Colonic mucosa (tissue), 4 donors: Measurements from ENCODE around the gene NBAS. TPM values are rescaled to one million over a fixed set of nuclear protein-coding genes. Genes with fewer than 3 reads are reported as not detected.

Experiments
- DNase-seq: peaks from one replicate; pipeline ENCODE4 v3.0.0-alpha.2; 2020
- H3K27ac ChIP-seq: fragments of 200-600 bp; one replicate; pipeline ENCODE4 v1.8.0; 2021
- H3K27me3 ChIP-seq: fragments of 200-600 bp; one replicate; pipeline ENCODE4 v1.8.0; 2021
- H3K36me3 ChIP-seq: fragments of 200-600 bp; one replicate; pipeline ENCODE4 v1.8.0; 2021
- H3K4me1 ChIP-seq: fragments of 200-600 bp; one replicate; pipeline ENCODE4 v1.8.0; 2021; ENCODE audit warnings: mild to moderate bottlenecking
- H3K4me3 ChIP-seq: fragments of 200-600 bp; one replicate; pipeline ENCODE4 v1.8.0; 2021
- H3K9ac ChIP-seq, 2 donors: one replicate each; pipeline ENCODE4 v1.7.0; 2013; ENCODE audit warnings: control low read depth in 2 of 2, low read depth in 2 of 2, low read length in 2 of 2
- H3K9me3 ChIP-seq: fragments of 200-600 bp; one replicate; pipeline ENCODE4 v1.8.0; 2021
- intact Hi-C: fragments of 100-400 bp; cut with DNase I; formaldehyde crosslinking; loops from one replicate; pipeline ENCODE4 v1.14.1; 2022
- total RNA-seq, 2 donors: library from RNA; stranded (reverse); fragmentation: NEBNext Ultra II Directional in 1 of 2; extraction: Animal tissue kit (Norgen Biotek cat#: 25700) in 1 of 2; gene quantifications; one replicate each; pipeline ENCODE4 v1.2.1, GENCODE V29; 2021
- TF ChIP-seq, protein P1 (sequence below): fragments of 200-600 bp; IDR thresholded peaks from one replicate; pipeline ENCODE4 v1.8.0; 2022; ENCODE audit warnings: antibody characterized with exemption, mild to moderate bottlenecking
- donor health status: healthy.
- donor health status: DM: no; HTN: no; CAD: no.
- donor health status: DM: no; HTN: no; CAD: no.

NBAS gene
- total RNA-seq, 2 donors from 2014 or later, result 34.4 to 38.9 TPM

DNA sequence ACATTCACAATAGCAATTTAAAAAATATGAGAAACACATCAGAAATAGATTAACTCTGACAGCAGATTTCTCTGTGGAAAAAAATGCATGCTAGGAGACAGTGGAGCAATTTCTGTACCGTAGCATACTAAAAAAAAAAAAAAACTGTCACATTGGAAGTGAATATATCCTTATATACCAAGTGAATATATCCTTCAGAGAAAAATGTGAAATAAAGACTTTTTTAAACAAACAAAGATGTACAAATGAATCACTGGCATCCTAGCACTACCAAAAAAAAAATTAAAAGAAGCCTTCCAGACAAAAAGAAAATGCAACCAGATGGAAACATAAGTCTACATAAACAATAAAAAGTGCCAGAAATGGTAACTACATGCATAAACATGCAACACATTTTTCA is 169.4 kb downstream of the NBAS start:
- intact Hi-C loops, result no loop called here
- H3K4me1 ChIP-seq, result no peaks in the 10 kb centered on the region
- no peaks in the 10 kb centered on the region for H3K9me3 ChIP-seq
- H3K4me3 ChIP-seq, result no peak overlapping the region
- no peaks in the 10 kb centered on the region for H3K36me3 ChIP-seq
- no peaks in the 10 kb centered on the region for H3K27me3 ChIP-seq
- DNase-seq, result no peak
- H3K27ac ChIP-seq, result no peak overlapping the region
- TF ChIP-seq, protein P1, sequence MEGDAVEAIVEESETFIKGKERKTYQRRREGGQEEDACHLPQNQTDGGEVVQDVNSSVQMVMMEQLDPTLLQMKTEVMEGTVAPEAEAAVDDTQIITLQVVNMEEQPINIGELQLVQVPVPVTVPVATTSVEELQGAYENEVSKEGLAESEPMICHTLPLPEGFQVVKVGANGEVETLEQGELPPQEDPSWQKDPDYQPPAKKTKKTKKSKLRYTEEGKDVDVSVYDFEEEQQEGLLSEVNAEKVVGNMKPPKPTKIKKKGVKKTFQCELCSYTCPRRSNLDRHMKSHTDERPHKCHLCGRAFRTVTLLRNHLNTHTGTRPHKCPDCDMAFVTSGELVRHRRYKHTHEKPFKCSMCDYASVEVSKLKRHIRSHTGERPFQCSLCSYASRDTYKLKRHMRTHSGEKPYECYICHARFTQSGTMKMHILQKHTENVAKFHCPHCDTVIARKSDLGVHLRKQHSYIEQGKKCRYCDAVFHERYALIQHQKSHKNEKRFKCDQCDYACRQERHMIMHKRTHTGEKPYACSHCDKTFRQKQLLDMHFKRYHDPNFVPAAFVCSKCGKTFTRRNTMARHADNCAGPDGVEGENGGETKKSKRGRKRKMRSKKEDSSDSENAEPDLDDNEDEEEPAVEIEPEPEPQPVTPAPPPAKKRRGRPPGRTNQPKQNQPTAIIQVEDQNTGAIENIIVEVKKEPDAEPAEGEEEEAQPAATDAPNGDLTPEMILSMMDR, result no peak
- H3K9ac ChIP-seq, result no peak overlapping the region

DNA sequence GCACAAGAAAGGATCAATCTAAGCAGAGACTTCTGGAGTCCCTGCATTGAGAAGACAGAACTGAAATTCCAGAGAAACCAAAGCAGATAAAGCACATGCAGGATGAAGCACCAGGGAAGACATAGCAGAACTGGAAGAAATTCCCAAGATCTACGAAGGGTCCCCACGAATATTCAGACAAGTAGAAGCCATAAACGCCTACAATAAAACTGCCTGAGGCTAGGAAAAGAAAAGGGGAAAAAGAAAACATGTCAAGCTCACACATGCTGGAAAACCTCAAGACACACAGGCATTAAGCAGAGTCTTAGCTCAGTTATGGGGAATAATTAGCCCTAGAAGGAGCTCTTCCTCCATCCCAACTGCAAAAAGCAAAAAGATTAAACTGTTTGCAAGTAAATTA is 171.2 kb downstream of the NBAS start:
- no peaks in the 10 kb centered on the region for H3K4me1 ChIP-seq
- no peak overlapping the region for H3K4me3 ChIP-seq
- H3K27ac ChIP-seq, result no peak overlapping the region
- DNase-seq, result no peak
- intact Hi-C loops, result no loop called here
- H3K27me3 ChIP-seq, result no peaks in the 10 kb centered on the region
- TF ChIP-seq, protein P1, result no peak
- no peak overlapping the region for H3K9ac ChIP-seq
- no peaks in the 10 kb centered on the region for H3K9me3 ChIP-seq
- no peaks in the 10 kb centered on the region for H3K36me3 ChIP-seq

DNA sequence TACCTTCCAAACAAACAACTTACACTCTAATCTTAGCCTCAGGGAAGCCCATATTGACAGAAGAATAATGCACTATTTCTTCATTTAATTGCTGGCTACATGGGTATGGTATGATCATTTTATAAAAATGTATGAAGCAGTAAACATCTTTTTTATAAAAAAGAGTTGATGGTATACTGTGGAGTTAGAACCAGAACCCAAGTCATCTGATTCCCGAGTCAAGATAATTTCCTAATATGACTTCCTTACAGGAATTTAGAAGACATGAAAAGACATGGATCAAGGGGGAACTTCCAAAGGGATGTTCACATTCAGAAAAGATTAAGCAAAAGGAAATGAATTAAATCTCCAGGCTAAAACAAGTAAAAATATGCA is 171.8 kb downstream of the NBAS start:
- TF ChIP-seq, protein P1, result no peak
- H3K9ac ChIP-seq, result no peak overlapping the region
- H3K36me3 ChIP-seq, result no peaks in the 10 kb centered on the region
- no peak for DNase-seq
- no peaks in the 10 kb centered on the region for H3K9me3 ChIP-seq
- H3K4me1 ChIP-seq, result no peaks in the 10 kb centered on the region
- H3K4me3 ChIP-seq, result no peak overlapping the region
- intact Hi-C loops, result no loop called here
- H3K27ac ChIP-seq, result no peak overlapping the region
- no peaks in the 10 kb centered on the region for H3K27me3 ChIP-seq

DNA sequence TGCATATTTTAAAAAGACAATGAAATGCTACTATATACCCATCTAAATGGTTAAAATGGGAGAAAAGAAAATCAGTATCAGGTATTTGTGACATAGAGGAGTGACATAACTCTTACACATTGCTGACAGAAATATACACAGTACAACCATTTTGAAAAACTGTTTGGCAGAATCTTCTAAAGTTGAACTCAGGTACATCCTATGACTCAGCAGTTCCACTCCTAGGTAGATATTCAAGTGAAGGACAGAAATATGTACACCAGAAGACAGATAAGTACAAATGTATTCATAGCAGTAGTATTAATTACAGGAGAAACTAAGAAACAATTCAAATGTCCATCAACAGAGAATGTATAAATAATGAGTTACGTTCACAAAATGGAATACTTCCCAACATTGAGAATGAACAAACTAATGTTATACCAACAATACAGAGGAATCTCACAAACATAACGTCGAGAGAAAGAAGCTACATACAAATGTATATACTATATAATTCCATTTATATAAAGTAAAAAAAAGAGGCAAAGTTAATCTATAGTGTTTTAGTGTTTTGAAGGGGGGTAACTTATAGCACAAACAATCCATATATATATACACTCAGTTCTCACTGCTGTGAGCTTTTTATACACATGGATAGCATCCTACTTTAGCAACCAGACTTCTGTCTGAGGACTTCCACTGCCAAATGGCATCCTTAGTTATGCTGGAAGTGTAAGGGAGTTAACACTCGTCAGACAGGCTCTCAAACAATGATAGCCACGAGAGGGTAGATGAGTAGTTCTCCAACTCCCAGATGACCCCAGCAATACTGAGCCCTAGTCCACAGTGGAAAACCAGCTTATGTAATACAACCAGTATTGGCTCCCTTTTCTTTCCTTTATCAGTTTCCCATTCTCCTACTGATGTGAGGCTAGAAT is 172.5 kb downstream of the NBAS start:
- TF ChIP-seq, protein P1, result no peak
- H3K4me3 ChIP-seq, result no peak overlapping the region
- H3K9ac ChIP-seq, result no peak overlapping the region
- intact Hi-C loops, result no loop called here
- H3K27me3 ChIP-seq, result no peaks in the 10 kb centered on the region
- H3K4me1 ChIP-seq, result no peaks in the 10 kb centered on the region
- H3K27ac ChIP-seq, result no peak overlapping the region
- DNase-seq, result no peak
- no peaks in the 10 kb centered on the region for H3K9me3 ChIP-seq
- H3K36me3 ChIP-seq, result no peaks in the 10 kb centered on the region

DNA sequence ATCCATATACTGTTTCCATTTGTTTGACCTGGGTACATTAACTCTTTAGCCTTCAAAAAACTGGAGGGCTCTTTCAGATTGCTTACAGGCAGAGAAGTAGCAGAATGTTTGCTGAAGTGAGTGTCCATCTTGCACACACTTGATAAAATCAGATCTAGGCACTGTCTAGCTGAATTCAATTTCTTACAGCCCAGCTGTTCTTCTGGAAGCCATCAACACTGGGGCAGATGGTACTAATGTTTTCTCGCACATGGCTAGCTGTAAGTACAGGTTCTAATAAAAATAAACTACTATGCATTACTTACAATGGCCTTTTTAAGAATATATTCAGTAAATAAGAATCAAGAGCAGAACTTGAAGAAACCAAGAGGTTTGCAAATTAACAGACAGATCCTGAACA is 175.9 kb downstream of the NBAS start:
- intact Hi-C loops, result no loop called here
- Histone ChIP-seq H3K9ac (no peak overlapping the region), H3K4me3 (no peak overlapping the region), H3K9me3 (no peaks in the 10 kb centered on the region), H3K36me3 (no peaks in the 10 kb centered on the region), H3K4me1 (no peaks in the 10 kb centered on the region), H3K27ac (no peak overlapping the region), H3K27me3 (no peaks in the 10 kb centered on the region)
- DNase-seq, result no peak
- TF ChIP-seq, protein P1, result no peak
